ENCODE results near the gene GABRD. TPM values are rescaled to one million over a fixed set of nuclear protein-coding genes. Genes with fewer than 3 reads are reported as not detected.
A peak's percentile ranks its signal among the peaks of the same experiment; 100 is the strongest.

Gene GABRD
- total and polyA plus RNA-seq, 2 donors from 2014 or later, result 0.63 to 1.1 TPM

GRCh38 chr1:2073382-2074230 is 54.5 kb downstream of the GABRD start:
- TF ChIP-seq, protein P1, sequence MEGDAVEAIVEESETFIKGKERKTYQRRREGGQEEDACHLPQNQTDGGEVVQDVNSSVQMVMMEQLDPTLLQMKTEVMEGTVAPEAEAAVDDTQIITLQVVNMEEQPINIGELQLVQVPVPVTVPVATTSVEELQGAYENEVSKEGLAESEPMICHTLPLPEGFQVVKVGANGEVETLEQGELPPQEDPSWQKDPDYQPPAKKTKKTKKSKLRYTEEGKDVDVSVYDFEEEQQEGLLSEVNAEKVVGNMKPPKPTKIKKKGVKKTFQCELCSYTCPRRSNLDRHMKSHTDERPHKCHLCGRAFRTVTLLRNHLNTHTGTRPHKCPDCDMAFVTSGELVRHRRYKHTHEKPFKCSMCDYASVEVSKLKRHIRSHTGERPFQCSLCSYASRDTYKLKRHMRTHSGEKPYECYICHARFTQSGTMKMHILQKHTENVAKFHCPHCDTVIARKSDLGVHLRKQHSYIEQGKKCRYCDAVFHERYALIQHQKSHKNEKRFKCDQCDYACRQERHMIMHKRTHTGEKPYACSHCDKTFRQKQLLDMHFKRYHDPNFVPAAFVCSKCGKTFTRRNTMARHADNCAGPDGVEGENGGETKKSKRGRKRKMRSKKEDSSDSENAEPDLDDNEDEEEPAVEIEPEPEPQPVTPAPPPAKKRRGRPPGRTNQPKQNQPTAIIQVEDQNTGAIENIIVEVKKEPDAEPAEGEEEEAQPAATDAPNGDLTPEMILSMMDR (IDR thresholded peaks at IDR 0.05; ENCODE audit: borderline replicate concordance, extremely low read depth, insufficient read depth), result no peak
- H3K9ac ChIP-seq (ENCODE audit: low read length in 3 of 3), result no peak overlapping the region
- H3K27me3 ChIP-seq (ENCODE audit: control insufficient read depth, insufficient read depth, low read length), result peaks cover 2% of the 10 kb centered on the region
- H3K4me3 ChIP-seq (ENCODE audit: low read length in 3 of 3), result no peak overlapping the region
- peaks cover 0 to 2% (median 0%) of the 10 kb centered on the region in 3 donors for H3K4me1 ChIP-seq (ENCODE audit: control insufficient read depth in 2 of 3, insufficient read depth in 2 of 3, low read depth in 1 of 3, low read length in 3 of 3)
- intact Hi-C loops (cut with DNase I), result no loop called here
- H3K9me3 ChIP-seq (ENCODE audit: control insufficient read depth in 2 of 3, insufficient read depth in 1 of 3, low read length in 3 of 3), result peaks cover 0 to 11% (median 0%) of the 10 kb centered on the region in 3 donors
- DNase-seq (peak; percentile 72 to 91 (median 90)), FAIRE-seq (no peak)
- no peak overlapping the region for H3K27ac ChIP-seq (ENCODE audit: low read depth in 2 of 2, low read length in 2 of 2)
- peaks cover 0 to 7% (median 0%) of the 10 kb centered on the region in 3 donors for H3K36me3 ChIP-seq (ENCODE audit: control insufficient read depth in 2 of 3, insufficient read depth in 3 of 3, low read length in 3 of 3)

- Histone ChIP-seq H3K9me3 (ENCODE audit: control insufficient read depth in 2 of 3, insufficient read depth in 1 of 3, low read length in 3 of 3) (peaks cover 0 to 11% (median 0%) of the 10 kb centered on the region in 3 donors), H3K4me1 (ENCODE audit: control insufficient read depth in 2 of 3, insufficient read depth in 2 of 3, low read depth in 1 of 3, low read length in 3 of 3) (peaks cover 0 to 2% (median 0%) of the 10 kb centered on the region in 3 donors), H3K4me3 (ENCODE audit: low read length in 3 of 3) (no peak overlapping the region), H3K36me3 (ENCODE audit: control insufficient read depth in 2 of 3, insufficient read depth in 3 of 3, low read length in 3 of 3) (peaks cover 0 to 7% (median 0%) of the 10 kb centered on the region in 3 donors), H3K27ac (ENCODE audit: low read depth in 2 of 2, low read length in 2 of 2) (no peak overlapping the region), H3K27me3 (ENCODE audit: control insufficient read depth, insufficient read depth, low read length) (peaks cover 2% of the 10 kb centered on the region), H3K9ac (ENCODE audit: low read length in 3 of 3) (no peak overlapping the region)
- FAIRE-seq, result no peak
- intact Hi-C loops (cut with DNase I), result no loop called here
- TF ChIP-seq, protein P1 (IDR thresholded peaks at IDR 0.05; ENCODE audit: borderline replicate concordance, extremely low read depth, insufficient read depth), result no peak
- DNase-seq, result no peak
These were observed 55.3 kb downstream of the GABRD start for GRCh38 chr1:2074396-2074795.

DNA sequence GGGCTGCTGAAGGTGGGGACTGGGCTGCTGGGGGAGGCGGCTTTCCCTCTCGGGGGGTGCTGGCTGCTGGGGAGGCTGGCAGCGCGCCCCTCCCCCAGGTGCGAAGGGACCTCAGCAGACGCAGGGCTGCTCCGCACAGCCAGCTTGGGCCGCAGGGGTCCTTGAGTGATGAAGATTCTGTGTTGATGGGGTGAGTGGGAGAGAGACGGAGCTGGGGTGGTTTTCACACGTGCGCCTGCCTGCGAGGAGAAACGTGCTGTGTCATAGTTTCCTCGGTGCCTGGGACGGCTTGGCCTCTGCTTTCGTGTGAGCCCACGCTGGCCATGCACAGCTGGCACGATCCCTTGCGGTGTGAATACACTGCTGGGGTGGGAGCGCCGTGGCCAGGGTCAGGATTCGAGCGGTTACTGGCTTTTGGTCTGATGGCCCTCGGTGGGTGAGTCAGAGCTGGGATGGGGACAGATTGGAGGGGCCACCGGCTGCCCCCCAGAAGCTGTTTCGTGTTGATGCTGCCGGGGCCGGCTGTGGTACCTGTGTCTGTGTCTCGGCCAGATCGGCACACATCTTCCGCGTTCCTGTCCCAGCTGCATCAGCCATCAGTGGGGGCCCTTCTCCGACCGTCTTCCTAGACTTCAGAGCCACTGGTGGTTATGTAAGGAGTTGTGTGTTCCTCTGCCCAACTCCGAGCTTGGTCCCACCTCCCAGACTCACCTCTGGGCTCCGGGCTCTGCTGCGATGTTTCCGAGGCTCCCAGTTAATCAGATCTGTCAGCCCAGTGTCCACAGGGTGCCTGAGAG is 56.0 kb downstream of the GABRD start:
- H3K4me1 ChIP-seq (ENCODE audit: control insufficient read depth in 2 of 3, insufficient read depth in 2 of 3, low read depth in 1 of 3, low read length in 3 of 3), result peaks cover 0 to 2% (median 0%) of the 10 kb centered on the region in 3 donors
- no peak overlapping the region for H3K4me3 ChIP-seq (ENCODE audit: low read length in 3 of 3)
- intact Hi-C loops (cut with DNase I), result no loop called here
- TF ChIP-seq, protein P1 (IDR thresholded peaks at IDR 0.05; ENCODE audit: borderline replicate concordance, extremely low read depth, insufficient read depth), result no peak
- H3K9ac ChIP-seq (ENCODE audit: low read length in 3 of 3), result no peak overlapping the region
- no peak for DNase-seq
- H3K36me3 ChIP-seq (ENCODE audit: control insufficient read depth in 2 of 3, insufficient read depth in 3 of 3, low read length in 3 of 3), result peaks cover 0 to 7% (median 0%) of the 10 kb centered on the region in 3 donors
- no peak for FAIRE-seq
- no peak overlapping the region for H3K27ac ChIP-seq (ENCODE audit: low read depth in 2 of 2, low read length in 2 of 2)
- peaks cover 2% of the 10 kb centered on the region for H3K27me3 ChIP-seq (ENCODE audit: control insufficient read depth, insufficient read depth, low read length)
- peaks cover 0 to 11% (median 0%) of the 10 kb centered on the region in 3 donors for H3K9me3 ChIP-seq (ENCODE audit: control insufficient read depth in 2 of 3, insufficient read depth in 1 of 3, low read length in 3 of 3)
